Measurements from ENCODE around the gene ATXN7L2.
"Not testable (repeated sequence)": the region's sequence is repeated elsewhere in the genome, so short reads cannot be mapped to it uniquely, and the experiment has no call there.

Gene ATXN7L2

GRCh38 chr1:109472779-109473178 lies 10.9 kb upstream of the ATXN7L2 start:
- H3K4me2 ChIP-seq: no peak overlapping the region
- H3K4me3 ChIP-seq: no peak overlapping the region
- peaks cover 14 to 36% (median 30%) of the 10 kb centered on the region in 11 experiments for H3K27me3 ChIP-seq
- H3K4me1 ChIP-seq: peaks cover 0 to 4% (median under 1%) of the 10 kb centered on the region in 10 experiments; a peak in 10 of 20 replicates
- H3K9me3 ChIP-seq (replicated peaks in 1 of 11): no peaks in the 10 kb centered on the region
- H3K9ac ChIP-seq: no peak overlapping the region
- H4K20me1 ChIP-seq: no peaks in the 10 kb centered on the region; a peak in 1 of 22 replicates
- no peak overlapping the region for H3K27ac ChIP-seq
- no peak for TF ChIP-seq Cebpa-rat (IDR thresholded peaks at IDR 0.05)
- no peaks in the 10 kb centered on the region for H3K36me3 ChIP-seq

GRCh38 chr1:109473284-109474057 lies 10.2 kb upstream of the ATXN7L2 start:
- not testable (repeated sequence) for H3K4me2 ChIP-seq; H3K9ac ChIP-seq; H3K36me3 ChIP-seq; H3K9me3 ChIP-seq (replicated peaks in 1 of 11); H4K20me1 ChIP-seq; H3K27ac ChIP-seq; H3K4me3 ChIP-seq
- Histone ChIP-seq H3K27me3 (peaks cover 8 to 29% (median 23%) of the 10 kb centered on the region in 11 experiments), H3K4me1 (peaks cover 0 to 11% (median 3%) of the 10 kb centered on the region in 10 experiments; a peak in 10 of 20 replicates)

- Histone ChIP-seq H3K9ac (no peak overlapping the region), H3K4me1 (peaks cover 0 to 16% (median 3%) of the 10 kb centered on the region in 10 experiments; a peak in 10 of 20 replicates), H3K27me3 (peaks cover 0 to 17% (median 11%) of the 10 kb centered on the region in 11 experiments; a peak in 13 of 22 replicates), H3K36me3 (no peaks in the 10 kb centered on the region), H4K20me1 (no peaks in the 10 kb centered on the region; a peak in 1 of 22 replicates), H3K4me3 (no peak overlapping the region), H3K27ac (no peak overlapping the region), H3K4me2 (no peak overlapping the region), H3K9me3 (replicated peaks in 1 of 11) (no peaks in the 10 kb centered on the region)
- no peak for TF ChIP-seq Cebpa-rat (IDR thresholded peaks at IDR 0.05)
These were observed 9.0 kb upstream of the ATXN7L2 start for GRCh38 chr1:109474697-109475096.

- no peak overlapping the region for H3K9ac ChIP-seq
- no peak overlapping the region for H3K4me3 ChIP-seq
- H3K4me2 ChIP-seq: no peak overlapping the region
- no peaks in the 10 kb centered on the region for H3K9me3 ChIP-seq (replicated peaks in 1 of 11)
- no peaks in the 10 kb centered on the region; a peak in 1 of 22 replicates for H4K20me1 ChIP-seq
- H3K36me3 ChIP-seq: no peaks in the 10 kb centered on the region
- no peak overlapping the region for H3K27ac ChIP-seq
- H3K4me1 ChIP-seq: peaks cover 0 to 16% (median 3%) of the 10 kb centered on the region in 10 experiments; a peak in 10 of 20 replicates
- TF ChIP-seq Cebpa-rat (IDR thresholded peaks at IDR 0.05): no peak
- peaks cover 0 to 11% (median 5%) of the 10 kb centered on the region in 11 experiments; a peak in 10 of 22 replicates for H3K27me3 ChIP-seq
These were observed 8.4 kb upstream of the ATXN7L2 start for GRCh38 chr1:109475261-109475660.

- TF ChIP-seq Cebpa-rat (IDR thresholded peaks at IDR 0.05): no peak
- H3K9ac ChIP-seq: no peak overlapping the region
- H3K4me1 ChIP-seq: peaks cover 0 to 16% (median 3%) of the 10 kb centered on the region in 10 experiments; a peak in 10 of 20 replicates
- H3K27ac ChIP-seq: no peak overlapping the region
- H3K4me2 ChIP-seq: no peak overlapping the region
- no peaks in the 10 kb centered on the region for H3K27me3 ChIP-seq
- no peak overlapping the region for H3K4me3 ChIP-seq
- H4K20me1 ChIP-seq: no peaks in the 10 kb centered on the region; a peak in 1 of 22 replicates
- H3K9me3 ChIP-seq (replicated peaks in 1 of 11): no peaks in the 10 kb centered on the region
- H3K36me3 ChIP-seq: no peaks in the 10 kb centered on the region
These were observed 6.9 kb upstream of the ATXN7L2 start for GRCh38 chr1:109476825-109477224.

GRCh38 chr1:109477821-109478220 lies 5.9 kb upstream of the ATXN7L2 start:
- TF ChIP-seq Cebpa-rat (IDR thresholded peaks at IDR 0.05): no peak
- no peaks in the 10 kb centered on the region for H3K27me3 ChIP-seq
- H4K20me1 ChIP-seq: no peaks in the 10 kb centered on the region; a peak in 1 of 22 replicates
- no peak overlapping the region for H3K9ac ChIP-seq
- H3K4me3 ChIP-seq: no peak overlapping the region
- peak overlapping the region in 4 of 11 experiments; percentile 16 to 64 (median 36); a peak in 8 of 22 replicates for H3K4me2 ChIP-seq
- no peak overlapping the region for H3K27ac ChIP-seq
- H3K36me3 ChIP-seq: no peaks in the 10 kb centered on the region
- H3K4me1 ChIP-seq: peaks cover under 1 to 16% (median 3%) of the 10 kb centered on the region in 10 experiments
- H3K9me3 ChIP-seq (replicated peaks in 1 of 11): no peaks in the 10 kb centered on the region

GRCh38 chr1:109478806-109479205 lies 4.9 kb upstream of the ATXN7L2 start:
- H3K9ac ChIP-seq: no peak overlapping the region
- H3K4me2 ChIP-seq: peak overlapping the region in 2 of 11 experiments; percentile 16 to 64; a peak in 1 of 22 replicates
- peaks cover 6 to 19% (median 9%) of the 10 kb centered on the region in 10 experiments for H3K4me1 ChIP-seq
- H3K27me3 ChIP-seq: no peaks in the 10 kb centered on the region
- no peak overlapping the region for H3K27ac ChIP-seq
- no peak overlapping the region for H3K4me3 ChIP-seq
- no peak for TF ChIP-seq Cebpa-rat (IDR thresholded peaks at IDR 0.05)
- no peaks in the 10 kb centered on the region for H3K9me3 ChIP-seq (replicated peaks in 1 of 11)
- H3K36me3 ChIP-seq: no peaks in the 10 kb centered on the region
- no peaks in the 10 kb centered on the region; a peak in 1 of 22 replicates for H4K20me1 ChIP-seq

GRCh38 chr1:109479311-109479710 lies 4.4 kb upstream of the ATXN7L2 start:
- Histone ChIP-seq H3K4me2 (no peak overlapping the region), H3K9me3 (replicated peaks in 1 of 11) (no peaks in the 10 kb centered on the region), H3K4me3 (no peak overlapping the region), H3K4me1 (peaks cover 6 to 20% (median 9%) of the 10 kb centered on the region in 10 experiments), H4K20me1 (peaks cover 0 to under 1% (median 0%) of the 10 kb centered on the region in 11 experiments; a peak in 3 of 22 replicates), H3K27me3 (no peaks in the 10 kb centered on the region), H3K27ac (no peak overlapping the region), H3K36me3 (no peaks in the 10 kb centered on the region), H3K9ac (no peak overlapping the region)
- no peak for TF ChIP-seq Cebpa-rat (IDR thresholded peaks at IDR 0.05)

- Histone ChIP-seq H3K4me1 (peaks cover 11 to 26% (median 14%) of the 10 kb centered on the region in 10 experiments), H4K20me1 (peaks cover 0 to 6% (median 0%) of the 10 kb centered on the region in 11 experiments; a peak in 3 of 22 replicates), H3K27ac (no peak overlapping the region), H3K27me3 (no peaks in the 10 kb centered on the region), H3K9me3 (replicated peaks in 1 of 11) (no peaks in the 10 kb centered on the region), H3K4me3 (no peak overlapping the region), H3K4me2 (no peak overlapping the region), H3K9ac (no peak overlapping the region), H3K36me3 (no peaks in the 10 kb centered on the region)
- TF ChIP-seq Cebpa-rat (IDR thresholded peaks at IDR 0.05): no peak
These were observed 3.8 kb upstream of the ATXN7L2 start for GRCh38 chr1:109479901-109480300.

Measured in BLaER1 treated with 17β-estradiol and CSF1 and Interleukin-3, amounts not matched to agents 10 nM and 100 nM (cell line).